ENCODE data around the gene THUMPD1. TPM values are rescaled to one million over a fixed set of nuclear protein-coding genes. Genes with fewer than 3 reads are reported as not detected.
A peak's percentile ranks its signal among the peaks of the same experiment; 100 is the strongest.
"Not testable (repeated sequence)": the region's sequence is repeated elsewhere in the genome, so short reads cannot be mapped to it uniquely, and the experiment has no call there.

The THUMPD1 gene
- total and polyA plus RNA-seq, 12 donors, result 7.5 to 20.9 (median 18.7) TPM

- TF ChIP-seq, protein P1, sequence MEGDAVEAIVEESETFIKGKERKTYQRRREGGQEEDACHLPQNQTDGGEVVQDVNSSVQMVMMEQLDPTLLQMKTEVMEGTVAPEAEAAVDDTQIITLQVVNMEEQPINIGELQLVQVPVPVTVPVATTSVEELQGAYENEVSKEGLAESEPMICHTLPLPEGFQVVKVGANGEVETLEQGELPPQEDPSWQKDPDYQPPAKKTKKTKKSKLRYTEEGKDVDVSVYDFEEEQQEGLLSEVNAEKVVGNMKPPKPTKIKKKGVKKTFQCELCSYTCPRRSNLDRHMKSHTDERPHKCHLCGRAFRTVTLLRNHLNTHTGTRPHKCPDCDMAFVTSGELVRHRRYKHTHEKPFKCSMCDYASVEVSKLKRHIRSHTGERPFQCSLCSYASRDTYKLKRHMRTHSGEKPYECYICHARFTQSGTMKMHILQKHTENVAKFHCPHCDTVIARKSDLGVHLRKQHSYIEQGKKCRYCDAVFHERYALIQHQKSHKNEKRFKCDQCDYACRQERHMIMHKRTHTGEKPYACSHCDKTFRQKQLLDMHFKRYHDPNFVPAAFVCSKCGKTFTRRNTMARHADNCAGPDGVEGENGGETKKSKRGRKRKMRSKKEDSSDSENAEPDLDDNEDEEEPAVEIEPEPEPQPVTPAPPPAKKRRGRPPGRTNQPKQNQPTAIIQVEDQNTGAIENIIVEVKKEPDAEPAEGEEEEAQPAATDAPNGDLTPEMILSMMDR (IDR thresholded peaks at IDR 0.05), result no peak
- Histone ChIP-seq H3K27me3 (no peaks in the 10 kb centered on the region), H3K4me3 (peak within 1 kb of the TSS in 8 of 10 donors; percentile 14 to 54 (median 42)), H3K4me1 (peaks cover 0 to 13% (median 0%) of the 10 kb centered on the region in 9 donors), H3K36me3 (no peaks in the 10 kb centered on the region), H3K27ac (peak within 1 kb of the TSS in 4 of 10 donors; percentile 1 to 80 (median 32)), H3K9me3 (peaks cover 0 to 10% (median 0%) of the 10 kb centered on the region in 11 donors)
- ATAC-seq (peak; percentile 61 to 96 (median 90)), DNase-seq (peak in 1 of 2 donors; percentile 36)
- intact Hi-C loops (cut with DNase I), result no loop called here
- WGBS, 2 donors, result 29 to 33% methylated on average over 10 of the region's 10 CpGs
Observed at GRCh38 chr16:20763461-20764232, 22.0 kb upstream of the THUMPD1 start, which contains the start of gene ACSM3. TSS of gene ACSM3 (plus strand) at chr16:20764014. CDS start at chr16:20770035, 6,021 bp downstream.

- TF ChIP-seq, protein P1 (IDR thresholded peaks at IDR 0.05), result no peak
- 94 to 96% methylated on average over 3 of the region's 3 CpGs for WGBS, 2 donors
- no peak for ATAC-seq
- H3K27me3 ChIP-seq, result no peaks in the 10 kb centered on the region
- no peak for DNase-seq
- peaks cover 0 to 10% (median 0%) of the 10 kb centered on the region in 11 donors for H3K9me3 ChIP-seq
- H3K36me3 ChIP-seq, result no peaks in the 10 kb centered on the region
- peaks cover 0 to 13% (median 0%) of the 10 kb centered on the region in 9 donors for H3K4me1 ChIP-seq
- H3K4me3 ChIP-seq, result no peak overlapping the region
- intact Hi-C loops (cut with DNase I), result no loop called here
- peak overlapping the region in 2 of 10 donors; percentile 1 to 80 for H3K27ac ChIP-seq
Observed at GRCh38 chr16:20762404-20763123, 20.9 kb upstream of the THUMPD1 start.

DNA sequence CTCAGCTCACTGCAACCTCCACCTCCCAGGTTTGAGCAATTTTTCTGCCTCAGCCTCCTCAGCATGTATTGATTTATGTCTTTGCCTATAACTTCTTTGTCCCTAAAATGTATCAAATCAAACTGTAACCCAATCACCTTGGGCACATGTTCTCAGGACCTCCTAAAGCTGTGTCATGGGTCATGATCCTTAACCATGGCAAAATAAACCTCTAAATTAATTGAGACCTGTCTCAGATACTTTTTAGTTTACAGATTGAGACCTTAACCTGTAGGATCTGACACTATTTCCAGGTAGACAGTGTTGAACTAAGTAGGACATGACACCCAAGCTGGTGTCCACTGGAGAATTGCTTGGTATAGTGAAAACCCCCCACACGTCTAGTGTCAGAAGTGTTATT lies 19.6 kb upstream of the THUMPD1 start:
- TF ChIP-seq, protein P1 (IDR thresholded peaks at IDR 0.05), result no peak
- WGBS, 2 donors, result 72 to 88% methylated on average over 1 of the region's 1 CpG
- peaks cover 0 to 13% (median 0%) of the 10 kb centered on the region in 9 donors for H3K4me1 ChIP-seq
- no peaks in the 10 kb centered on the region for H3K36me3 ChIP-seq
- intact Hi-C loops (cut with DNase I), result no loop called here
- H3K27me3 ChIP-seq, result no peaks in the 10 kb centered on the region
- H3K9me3 ChIP-seq, result peaks cover 0 to 13% (median 0%) of the 10 kb centered on the region in 11 donors
- H3K4me3 ChIP-seq, result no peak overlapping the region
- no peak overlapping the region for H3K27ac ChIP-seq
- DNase-seq (no peak), ATAC-seq (no peak)

DNA sequence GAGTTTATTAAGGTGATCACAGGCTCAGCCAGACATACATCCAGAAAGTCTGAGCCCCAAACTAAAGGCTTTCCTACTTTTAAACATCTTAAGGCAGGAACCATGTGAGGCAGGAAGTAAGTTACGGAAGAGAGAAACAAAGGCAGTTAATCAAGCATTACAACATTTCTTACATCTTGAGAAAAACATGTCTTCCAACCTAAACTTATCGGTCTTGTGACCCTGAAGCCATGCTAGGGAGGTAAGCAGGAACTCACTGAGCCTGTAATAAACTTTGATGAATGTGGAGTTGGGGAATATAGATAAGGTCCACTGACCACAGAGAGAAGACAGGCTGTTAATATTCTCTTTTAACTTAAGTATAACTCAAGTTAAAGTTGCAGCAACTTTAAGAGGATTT lies 18.7 kb upstream of the THUMPD1 start:
- intact Hi-C loops (cut with DNase I), result no loop called here
- TF ChIP-seq, protein P1 (IDR thresholded peaks at IDR 0.05), result no peak
- H3K36me3 ChIP-seq, result no peaks in the 10 kb centered on the region
- ATAC-seq, result no peak
- no peak for DNase-seq
- 78 to 80% methylated on average over 2 of the region's 2 CpGs for WGBS, 2 donors
- H3K27me3 ChIP-seq, result no peaks in the 10 kb centered on the region
- H3K27ac ChIP-seq, result no peak overlapping the region
- peaks cover 0 to 13% (median 0%) of the 10 kb centered on the region in 11 donors for H3K9me3 ChIP-seq
- no peak overlapping the region for H3K4me3 ChIP-seq
- H3K4me1 ChIP-seq, result peaks cover 0 to 13% (median 0%) of the 10 kb centered on the region in 9 donors

- DNase-seq; H3K27ac ChIP-seq; H3K4me3 ChIP-seq; H3K36me3 ChIP-seq; H3K27me3 ChIP-seq; H3K4me1 ChIP-seq; H3K9me3 ChIP-seq; intact Hi-C loops (cut with DNase I); ATAC-seq: not testable (repeated sequence)
- WGBS, 2 donors, result 92 to 97% methylated on average over 3 of the region's 5 CpGs
Observed at GRCh38 chr16:20755799-20756198, 14.2 kb upstream of the THUMPD1 start.

All from heart right ventricle (tissue), 16 donors.